OCI-LY1 (cell line): ENCODE measurements around the gene SKAP1.

Experiments
- H2AFZ ChIP-seq: fragments of 200-600 bp; sonication (generic), shearing (Covaris generic); 2 replicates; pipeline ENCODE4 v1.6.0; 2014; ENCODE audit warnings: antibody characterized with exemption, mild to moderate bottlenecking, low read length
- H3F3A ChIP-seq: fragments of 200-600 bp; sonication (generic), shearing (Covaris generic); 2 replicates; pipeline ENCODE4 v1.6.0; 2014; ENCODE audit warnings: mild to moderate bottlenecking, antibody characterized with exemption, low read length, moderate library complexity; ENCODE audit not compliant: insufficient read depth
- H3K27ac ChIP-seq: fragments of 200-600 bp; sonication (generic); 2 replicates; pipeline ENCODE4 v1.5.1; 2014; ENCODE audit warnings: low read length, mixed run types, mild to moderate bottlenecking, low read depth; ENCODE audit not compliant: poor library complexity, severe bottlenecking
- H3K27me3 ChIP-seq: fragments of 200-600 bp; sonication (generic); 2 replicates; pipeline ENCODE4 v1.6.0; 2014; ENCODE audit warnings: antibody characterized with exemption, mild to moderate bottlenecking, low read length, moderate library complexity; ENCODE audit not compliant: insufficient read depth
- H3K36me3 ChIP-seq: fragments of 200-600 bp; sonication (generic); 2 replicates; pipeline ENCODE4 v1.6.1; 2014; ENCODE audit warnings: mild to moderate bottlenecking, antibody characterized with exemption, low read length, moderate library complexity, mixed read lengths; ENCODE audit not compliant: insufficient read depth
- H3K4me1 ChIP-seq: fragments of 200-600 bp; sonication (generic); 2 replicates; pipeline ENCODE4 v1.5.1; 2014; ENCODE audit warnings: mild to moderate bottlenecking, low read length, moderate library complexity; ENCODE audit not compliant: insufficient read depth, severe bottlenecking
- H3K4me2 ChIP-seq: fragments of 200-600 bp; sonication (generic), shearing (Covaris generic); 2 replicates; pipeline ENCODE4 v1.6.1; 2014; ENCODE audit warnings: low read length
- H3K4me3 ChIP-seq: fragments of 200-600 bp; sonication (generic); 2 replicates; pipeline ENCODE4 v1.5.1; 2014; ENCODE audit warnings: low read length, low read depth, mild to moderate bottlenecking, mixed read lengths; ENCODE audit not compliant: poor library complexity, severe bottlenecking
- H3K79me2 ChIP-seq: fragments of 200-600 bp; shearing (Covaris generic); 2 replicates; pipeline ENCODE4 v1.6.1; 2016; ENCODE audit warnings: mixed run types, low read length, mixed read lengths; ENCODE audit not compliant: insufficient read depth
- H3K9ac ChIP-seq: fragments of 200-600 bp; sonication (generic), shearing (Covaris generic); 2 replicates; pipeline ENCODE4 v1.6.1; 2014; ENCODE audit warnings: mild to moderate bottlenecking, low read length, mixed read lengths
- H3K9me2 ChIP-seq: fragments of 200-600 bp; sonication (generic), shearing (Covaris generic); 2 replicates; pipeline ENCODE4 v1.6.1; 2014; ENCODE audit warnings: low read depth, mild to moderate bottlenecking, low read length, mixed read lengths
- H3K9me3 ChIP-seq: fragments of 200-600 bp; shearing (Covaris generic); 2 replicates; pipeline ENCODE4 v1.6.1; 2014; ENCODE audit warnings: low read length, mixed read lengths
- H4K20me1 ChIP-seq: fragments of 200-600 bp; sonication (generic), shearing (Covaris generic); 2 replicates; pipeline ENCODE4 v1.6.0; 2016; ENCODE audit warnings: mild to moderate bottlenecking, low read length; ENCODE audit not compliant: insufficient read depth
- EZH2 ChIP-seq: fragments of 200-600 bp; sonication (generic), shearing (Covaris generic); IDR thresholded peaks from 2 replicates; pipeline ENCODE4 v1.8.0; 2017; ENCODE audit warnings: borderline replicate concordance, mixed run types, mild to moderate bottlenecking, antibody characterized with exemption, low read length, moderate library complexity, mixed read lengths
- TF ChIP-seq, protein P1 (sequence below): fragments of 200-600 bp; sonication (generic), shearing (Covaris generic); IDR thresholded peaks from 2 replicates; pipeline ENCODE4 v1.5.1; 2017; ENCODE audit warnings: mild to moderate bottlenecking, antibody characterized with exemption, low read length, moderate library complexity, mixed read lengths

SKAP1 gene

DNA sequence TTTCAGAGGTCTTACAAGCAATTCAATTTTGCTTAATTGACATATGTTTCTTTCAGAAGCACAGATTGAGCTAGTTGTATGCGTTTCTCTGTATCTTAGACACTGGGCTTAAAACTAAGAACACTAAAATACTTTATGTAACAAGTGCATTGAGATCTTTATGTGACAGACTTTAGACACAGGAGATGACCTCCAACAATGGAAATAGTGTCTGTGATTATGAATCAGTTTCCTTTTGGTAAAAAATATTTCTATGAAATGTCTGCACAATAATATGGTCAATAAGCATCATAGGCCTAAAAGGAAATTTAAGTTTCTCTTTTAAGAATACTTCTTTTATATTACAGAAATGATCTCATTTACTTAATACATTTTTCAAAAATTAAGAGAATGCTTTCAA lies 153.2 kb downstream of the SKAP1 start:
- Histone ChIP-seq H3K36me3 (no peaks in the 10 kb centered on the region), H3K9me3 (no peaks in the 10 kb centered on the region), H3K4me3 (no peak overlapping the region), H2AFZ (no peak overlapping the region), H3F3A (no peaks in the 10 kb centered on the region), H3K27me3 (no peaks in the 10 kb centered on the region), H3K9ac (no peak overlapping the region), H3K4me2 (no peak overlapping the region), H3K4me1 (no peaks in the 10 kb centered on the region), H3K27ac (no peak overlapping the region), H3K9me2 (no peaks in the 10 kb centered on the region), H3K79me2 (no peaks in the 10 kb centered on the region), H4K20me1 (no peaks in the 10 kb centered on the region)
- TF ChIP-seq, protein P1, sequence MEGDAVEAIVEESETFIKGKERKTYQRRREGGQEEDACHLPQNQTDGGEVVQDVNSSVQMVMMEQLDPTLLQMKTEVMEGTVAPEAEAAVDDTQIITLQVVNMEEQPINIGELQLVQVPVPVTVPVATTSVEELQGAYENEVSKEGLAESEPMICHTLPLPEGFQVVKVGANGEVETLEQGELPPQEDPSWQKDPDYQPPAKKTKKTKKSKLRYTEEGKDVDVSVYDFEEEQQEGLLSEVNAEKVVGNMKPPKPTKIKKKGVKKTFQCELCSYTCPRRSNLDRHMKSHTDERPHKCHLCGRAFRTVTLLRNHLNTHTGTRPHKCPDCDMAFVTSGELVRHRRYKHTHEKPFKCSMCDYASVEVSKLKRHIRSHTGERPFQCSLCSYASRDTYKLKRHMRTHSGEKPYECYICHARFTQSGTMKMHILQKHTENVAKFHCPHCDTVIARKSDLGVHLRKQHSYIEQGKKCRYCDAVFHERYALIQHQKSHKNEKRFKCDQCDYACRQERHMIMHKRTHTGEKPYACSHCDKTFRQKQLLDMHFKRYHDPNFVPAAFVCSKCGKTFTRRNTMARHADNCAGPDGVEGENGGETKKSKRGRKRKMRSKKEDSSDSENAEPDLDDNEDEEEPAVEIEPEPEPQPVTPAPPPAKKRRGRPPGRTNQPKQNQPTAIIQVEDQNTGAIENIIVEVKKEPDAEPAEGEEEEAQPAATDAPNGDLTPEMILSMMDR = no peak
- no peak for TF ChIP-seq EZH2

DNA sequence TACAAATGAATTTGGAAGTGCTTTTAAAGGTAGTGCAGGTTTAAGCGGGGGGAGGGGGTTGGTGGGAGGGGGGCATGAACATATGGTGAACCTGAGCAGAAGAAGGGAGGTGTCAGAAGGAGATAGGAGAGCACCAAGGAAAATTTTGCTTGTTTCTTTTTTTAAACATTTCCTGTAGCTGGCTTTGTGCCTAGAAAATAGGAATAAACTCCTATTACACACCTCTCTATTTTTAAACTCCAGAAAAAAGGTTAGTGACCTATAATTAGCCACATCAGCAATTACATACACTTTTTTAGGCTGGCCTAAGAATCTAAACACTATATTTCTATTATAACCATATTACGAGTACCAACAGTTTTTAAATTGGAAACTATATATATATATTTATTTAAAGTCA lies 159.1 kb downstream of the SKAP1 start:
- H3K9ac ChIP-seq = no peak overlapping the region
- H3K9me3 ChIP-seq = no peaks in the 10 kb centered on the region
- H3K4me1 ChIP-seq = no peaks in the 10 kb centered on the region
- H4K20me1 ChIP-seq = no peaks in the 10 kb centered on the region
- TF ChIP-seq EZH2 = no peak
- TF ChIP-seq, protein P1 = no peak
- H3K79me2 ChIP-seq = no peaks in the 10 kb centered on the region
- H3K4me2 ChIP-seq = no peak overlapping the region
- H3K27ac ChIP-seq = no peak overlapping the region
- no peaks in the 10 kb centered on the region for H3K36me3 ChIP-seq
- no peaks in the 10 kb centered on the region for H3K27me3 ChIP-seq
- H3K9me2 ChIP-seq = no peaks in the 10 kb centered on the region
- no peaks in the 10 kb centered on the region for H3F3A ChIP-seq
- H2AFZ ChIP-seq = no peak overlapping the region
- H3K4me3 ChIP-seq = no peak overlapping the region

DNA sequence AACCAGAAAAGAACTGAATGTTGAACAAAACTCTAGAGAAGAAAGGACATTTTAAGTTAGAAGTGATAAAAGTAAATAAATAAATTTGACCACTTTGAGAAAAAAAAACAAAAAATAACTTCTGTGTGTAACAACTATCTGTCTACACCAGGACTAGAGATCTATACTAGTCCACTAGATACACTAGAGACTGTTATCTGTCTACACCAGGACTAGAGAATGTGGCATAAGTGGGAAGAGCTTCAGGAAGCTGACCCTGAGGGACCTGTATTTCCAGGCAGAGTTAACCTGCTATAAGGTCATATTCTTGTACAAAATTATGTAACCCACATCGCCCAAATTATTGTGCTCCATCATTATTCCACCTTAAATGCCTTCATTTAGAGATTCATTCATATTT lies 160.8 kb downstream of the SKAP1 start:
- Histone ChIP-seq H3K79me2 (no peaks in the 10 kb centered on the region), H3K9me3 (no peaks in the 10 kb centered on the region), H3K36me3 (no peaks in the 10 kb centered on the region), H3F3A (no peaks in the 10 kb centered on the region), H4K20me1 (no peaks in the 10 kb centered on the region), H3K9me2 (no peaks in the 10 kb centered on the region), H2AFZ (no peak overlapping the region), H3K27ac (no peak overlapping the region), H3K4me2 (no peak overlapping the region), H3K27me3 (no peaks in the 10 kb centered on the region), H3K4me3 (no peak overlapping the region), H3K4me1 (no peaks in the 10 kb centered on the region), H3K9ac (no peak overlapping the region)
- TF ChIP-seq, protein P1 = no peak
- no peak for TF ChIP-seq EZH2
